CD14-positive monocyte (primary cell): ENCODE data around the gene ZBTB7C. TPM values are rescaled to one million over a fixed set of nuclear protein-coding genes. Genes with fewer than 3 reads are reported as not detected.

ENCODE experiments used
- DNase-seq, 3 donors: peaks; one replicate each; pipeline ENCODE4 v3.0.0-alpha.2; 2011 to 2022
- H2AFZ ChIP-seq: 2 replicates; pipeline ENCODE4 v1.6.0; 2012; ENCODE audit warnings: mild to moderate bottlenecking, low read depth, low read length, inconsistent platforms; ENCODE audit not compliant: insufficient read depth, poor library complexity, severe bottlenecking
- H3K27ac ChIP-seq, 2 donors: 1 replicate in 1 of 2; 2 replicates in 1 of 2; pipeline ENCODE4 v1.5.1; 2012 to 2013; ENCODE audit warnings: low read length in 2 of 2, control low read depth in 1 of 2, inconsistent platforms in 1 of 2, low read depth in 1 of 2, mild to moderate bottlenecking in 1 of 2
- H3K27me3 ChIP-seq, 2 donors: one replicate each; pipeline versions ENCODE4 v1.6.0 to v1.6.1; 2011 to 2013; ENCODE audit warnings: low read length in 2 of 2; ENCODE audit not compliant: control insufficient read depth in 2 of 2, insufficient read depth in 2 of 2
- H3K36me3 ChIP-seq, 2 donors: replicated peaks in 1 of 2; 1 replicate in 1 of 2; 2 replicates in 1 of 2; pipeline versions ENCODE4 v1.5.1 to v1.6.1; 2012 to 2013; ENCODE audit warnings: low read length in 2 of 2, control low read depth in 1 of 2, inconsistent platforms in 1 of 2, mild to moderate bottlenecking in 1 of 2; ENCODE audit not compliant: insufficient read depth in 2 of 2, control insufficient read depth in 1 of 2
- H3K4me1 ChIP-seq, 2 donors: 1 replicate in 1 of 2; 2 replicates in 1 of 2; pipeline versions ENCODE4 v1.5.1 to v1.6.1; 2012 to 2013; ENCODE audit warnings: low read length in 2 of 2, control low read depth in 1 of 2, inconsistent platforms in 1 of 2, mild to moderate bottlenecking in 1 of 2, moderate library complexity in 1 of 2; ENCODE audit not compliant: insufficient read depth in 2 of 2, control insufficient read depth in 1 of 2
- H3K4me2 ChIP-seq: replicated peaks from 2 replicates; pipeline ENCODE3; 2012; ENCODE audit warnings: low read length, moderate library complexity, mild to moderate bottlenecking; ENCODE audit not compliant: poor library complexity, severe bottlenecking; ENCODE audit errors: extremely low read depth
- H3K4me3 ChIP-seq, 3 experiments: fragments of 200-600 bp in 1 of 3; sonication (generic) in 1 of 3; replicated peaks in 1 of 3; 1 replicate in 2 of 3; 2 replicates in 1 of 3; pipeline ENCODE4 v1.5.1; 2011 to 2013; ENCODE audit warnings: low read length in 3 of 3, mild to moderate bottlenecking in 3 of 3, control low read depth in 2 of 3, low read depth in 2 of 3, inconsistent platforms in 1 of 3, moderate library complexity in 1 of 3
- H3K79me2 ChIP-seq: 2 replicates; pipeline ENCODE4 v1.6.0; 2012; ENCODE audit warnings: mild to moderate bottlenecking, control low read depth, inconsistent platforms, low read length, moderate library complexity; ENCODE audit not compliant: insufficient read depth
- H3K9ac ChIP-seq: 2 replicates; pipeline ENCODE4 v1.6.0; 2017; ENCODE audit warnings: low read length, mild to moderate bottlenecking; ENCODE audit not compliant: insufficient read depth, poor library complexity, severe bottlenecking
- H3K9me3 ChIP-seq, 2 donors: replicated peaks in 1 of 2; 1 replicate in 1 of 2; 2 replicates in 1 of 2; pipeline versions ENCODE4 v1.5.1 to v1.6.1; 2012 to 2013; ENCODE audit warnings: low read length in 2 of 2, control low read depth in 1 of 2; ENCODE audit not compliant: control insufficient read depth in 1 of 2, insufficient read depth in 1 of 2
- H4K20me1 ChIP-seq: 2 replicates; pipeline ENCODE4 v1.6.0; 2012; ENCODE audit warnings: mild to moderate bottlenecking, low read length, control low read depth, moderate library complexity; ENCODE audit not compliant: insufficient read depth
- H3K27ac Mint-ChIP-seq, 7 donors: one replicate each; pipeline ENCODE4 v1.8.0; 2020; ENCODE audit warnings: mild to moderate bottlenecking in 7 of 7, mixed read lengths in 7 of 7, moderate library complexity in 6 of 7, inconsistent platforms in 2 of 7
- H3K27me3 Mint-ChIP-seq, 3 donors: one replicate each; pipeline ENCODE4 v1.8.0; 2021 to 2022; ENCODE audit warnings: low read depth in 3 of 3, mild to moderate bottlenecking in 3 of 3, mixed read lengths in 3 of 3, moderate library complexity in 3 of 3, inconsistent platforms in 1 of 3
- H3K36me3 Mint-ChIP-seq, 2 donors: one replicate each; pipeline ENCODE4 v1.8.0; 2020; ENCODE audit warnings: mixed read lengths in 2 of 2, inconsistent platforms in 1 of 2, mild to moderate bottlenecking in 1 of 2
- H3K4me1 Mint-ChIP-seq: one replicate; pipeline ENCODE4 v1.8.0; 2020; ENCODE audit warnings: mild to moderate bottlenecking, mixed read lengths
- H3K4me3 Mint-ChIP-seq, 2 donors: one replicate each; pipeline ENCODE4 v1.8.0; 2020; ENCODE audit warnings: mild to moderate bottlenecking in 2 of 2, mixed read lengths in 2 of 2, moderate library complexity in 1 of 2
- H3K9me3 Mint-ChIP-seq, 7 donors: one replicate each; pipeline ENCODE4 v1.8.0; 2020 to 2022; ENCODE audit warnings: mixed read lengths in 7 of 7, mild to moderate bottlenecking in 6 of 7, moderate library complexity in 6 of 7, inconsistent platforms in 2 of 7
- CTCF ChIP-seq: fragments of 200-600 bp; IDR thresholded peaks from one replicate; pipeline ENCODE4 v1.8.0; 2022; ENCODE audit warnings: antibody characterized with exemption, mild to moderate bottlenecking
- WGBS: methylation state at CpG from one replicate; pipeline ENCODE4 v1.1.5; 2013; ENCODE audit warnings: missing lambda C conversion rate; ENCODE audit not compliant: insufficient coverage; 5-methylcytosine and 5-hydroxymethylcytosine counted together
- intact Hi-C, 2 donors: fragments of 100-400 bp; cut with micrococcal nuclease; formaldehyde crosslinking; loops; one replicate each; pipeline versions ENCODE4 v1.15.0 to v1.15.1; 2023
- polyA plus RNA-seq, 3 donors: library from polyadenylated mRNA; depleted of rRNA in 1 of 3; unstranded in 2 of 3; stranded (reverse) in 1 of 3; fragments of 300-500 nt in 2 of 3; fragments of >200 nt in 1 of 3; fragmentation: Illumina TruSeq in 2 of 3; gene quantifications; 1 replicate in 2 of 3; 2 replicates in 1 of 3; pipeline ENCODE4 v1.2.3, GENCODE V29; 2012 to 2021

Gene ZBTB7C
- polyA plus RNA-seq, 3 donors = 0.03 to 0.09 TPM; not detected in 1

- Histone ChIP-seq H4K20me1 (no peaks in the 10 kb centered on the region), H3K4me2 (no peak overlapping the region), H3K79me2 (no peaks in the 10 kb centered on the region), H3K4me3 (no peak overlapping the region), H3K36me3 (no peaks in the 10 kb centered on the region), H2AFZ (no peak overlapping the region), H3K9me3 (no peaks in the 10 kb centered on the region), H3K9ac (no peak overlapping the region), H3K27me3 (peaks cover 0 to 12% of the 10 kb centered on the region in 2 donors), H3K27ac (no peak overlapping the region), H3K4me1 (no peaks in the 10 kb centered on the region)
- Mint-ChIP-seq H3K9me3 (no peaks in the 10 kb centered on the region), H3K27me3 (peaks cover 8 to 17% (median 11%) of the 10 kb centered on the region in 3 donors), H3K27ac (peak overlapping the region in 1 of 7 donors; percentile 31), H3K4me1 (no peaks in the 10 kb centered on the region), H3K36me3 (no peaks in the 10 kb centered on the region), H3K4me3 (no peak overlapping the region)
- no peak for DNase-seq
- TF ChIP-seq CTCF = no peak
- intact Hi-C loops = loop anchor here in 1 of 2 donors (2.0 kb wide), 1 partner anchor 19 kb away; no protein-coding TSS in a partner anchor
- 92% methylated on average over 3 of the region's 3 CpGs for WGBS
Observed at GRCh38 chr18:48121752-48122151, 287.4 kb downstream of the ZBTB7C start.

GRCh38 chr18:48119204-48119603 lies 290.0 kb downstream of the ZBTB7C start:
- Histone ChIP-seq H3K4me3 (no peak overlapping the region), H3K36me3 (no peaks in the 10 kb centered on the region), H3K9me3 (no peaks in the 10 kb centered on the region), H3K79me2 (no peaks in the 10 kb centered on the region), H3K27ac (no peak overlapping the region), H3K4me2 (no peak overlapping the region), H3K4me1 (no peaks in the 10 kb centered on the region), H2AFZ (no peak overlapping the region), H3K9ac (no peak overlapping the region), H3K27me3 (peaks cover 0 to 3% of the 10 kb centered on the region in 2 donors), H4K20me1 (no peaks in the 10 kb centered on the region)
- H3K36me3 Mint-ChIP-seq = no peaks in the 10 kb centered on the region
- no peaks in the 10 kb centered on the region for H3K4me1 Mint-ChIP-seq
- peaks cover 0 to 2% (median 0%) of the 10 kb centered on the region in 7 donors for H3K9me3 Mint-ChIP-seq
- intact Hi-C loops = no loop called here
- TF ChIP-seq CTCF = no peak
- no peak overlapping the region for H3K27ac Mint-ChIP-seq
- 100% methylated on average over 5 of the region's 5 CpGs for WGBS
- peaks cover 7 to 9% (median 8%) of the 10 kb centered on the region in 3 donors for H3K27me3 Mint-ChIP-seq
- DNase-seq = no peak
- H3K4me3 Mint-ChIP-seq = no peak overlapping the region
